Spleen (tissue), 7 donors: Measurements from ENCODE around the gene DPYSL3.

ENCODE experiments used
- POLR2AphosphoS5 ChIP-seq, 3 donors: sonication (generic); formaldehyde crosslinking; IDR thresholded peaks; one replicate each; pipeline ENCODE4 v1.5.1; 2017; ENCODE audit warnings: antibody characterized with exemption in 3 of 3
- TF ChIP-seq, protein P1 (sequence below), 11 experiments: fragments of 200-600 bp in 7 of 11; fragments of 450-650 bp in 4 of 11; sonication (generic) in 4 of 11; IDR thresholded peaks in 8 of 11; conservative IDR thresholded peaks in 3 of 11; 1 replicate in 7 of 11; 2 replicates in 4 of 11; pipeline versions ENCODE4 v1.4.0 to v1.8.0; 2016 to 2021; ENCODE audit warnings: antibody characterized with exemption in 11 of 11, inconsistent platforms in 4 of 11, mild to moderate bottlenecking in 1 of 11
- donor health status: DM: no; HTN: no; CAD: no; lungs with moderate emphysema.
- donor health status: DM: no; HTN: no; CAD: no.
- donor health status: DM: no; HTN: no; CAD: no.

DNA sequence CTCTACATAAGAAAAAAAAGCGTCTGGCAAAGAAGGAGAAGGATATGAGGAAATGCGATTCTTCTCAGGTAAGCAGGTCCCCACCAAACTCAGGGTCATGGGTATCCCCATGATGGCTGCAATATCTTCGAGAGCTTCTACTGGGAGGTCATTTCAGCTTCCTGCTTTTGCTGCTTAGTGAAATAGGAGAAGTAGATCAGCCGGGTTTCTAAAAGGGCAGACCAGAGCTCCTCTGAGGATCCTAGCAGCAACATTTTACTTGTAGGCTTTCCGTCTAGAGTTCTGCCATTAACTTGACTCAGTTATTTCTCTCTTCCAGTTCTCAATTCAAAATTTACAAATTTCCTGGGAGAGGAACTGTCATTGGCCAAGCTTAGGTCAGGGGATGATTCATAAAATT lies 134.7 kb downstream of the DPYSL3 start:
- TF ChIP-seq, protein P1, sequence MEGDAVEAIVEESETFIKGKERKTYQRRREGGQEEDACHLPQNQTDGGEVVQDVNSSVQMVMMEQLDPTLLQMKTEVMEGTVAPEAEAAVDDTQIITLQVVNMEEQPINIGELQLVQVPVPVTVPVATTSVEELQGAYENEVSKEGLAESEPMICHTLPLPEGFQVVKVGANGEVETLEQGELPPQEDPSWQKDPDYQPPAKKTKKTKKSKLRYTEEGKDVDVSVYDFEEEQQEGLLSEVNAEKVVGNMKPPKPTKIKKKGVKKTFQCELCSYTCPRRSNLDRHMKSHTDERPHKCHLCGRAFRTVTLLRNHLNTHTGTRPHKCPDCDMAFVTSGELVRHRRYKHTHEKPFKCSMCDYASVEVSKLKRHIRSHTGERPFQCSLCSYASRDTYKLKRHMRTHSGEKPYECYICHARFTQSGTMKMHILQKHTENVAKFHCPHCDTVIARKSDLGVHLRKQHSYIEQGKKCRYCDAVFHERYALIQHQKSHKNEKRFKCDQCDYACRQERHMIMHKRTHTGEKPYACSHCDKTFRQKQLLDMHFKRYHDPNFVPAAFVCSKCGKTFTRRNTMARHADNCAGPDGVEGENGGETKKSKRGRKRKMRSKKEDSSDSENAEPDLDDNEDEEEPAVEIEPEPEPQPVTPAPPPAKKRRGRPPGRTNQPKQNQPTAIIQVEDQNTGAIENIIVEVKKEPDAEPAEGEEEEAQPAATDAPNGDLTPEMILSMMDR (IDR thresholded peaks at IDR 0.05 in 8 of 11, conservative IDR thresholded peaks at IDR 0.05 in 3 of 11), result no peak
- no peak for TF ChIP-seq POLR2AphosphoS5 (IDR thresholded peaks at IDR 0.05)
